Raji (cell line): Measurements from ENCODE around the gene C4orf50.

Experiments
- POLR2A ChIP-seq: IDR thresholded peaks from 2 replicates; pipeline ENCODE4 v1.6.1; 2011; ENCODE audit warnings: low read depth, low read length, control low read depth; ENCODE audit not compliant: insufficient read depth

The C4orf50 gene

GRCh38 chr4:5972571-5972970, 45.7 kb downstream of the C4orf50 start:
- no peak for TF ChIP-seq POLR2A

GRCh38 chr4:5971078-5971450, 47.2 kb downstream of the C4orf50 start:
- TF ChIP-seq POLR2A: no peak

- no peak for TF ChIP-seq POLR2A
These were observed 47.7 kb downstream of the C4orf50 start for GRCh38 chr4:5970381-5971077.

- no peak for TF ChIP-seq POLR2A
These were observed 48.5 kb downstream of the C4orf50 start for GRCh38 chr4:5969777-5970176.

GRCh38 chr4:5969336-5969735, 48.9 kb downstream of the C4orf50 start:
- no peak for TF ChIP-seq POLR2A

GRCh38 chr4:5968246-5968645, 50.0 kb downstream of the C4orf50 start:
- no peak for TF ChIP-seq POLR2A

GRCh38 chr4:5967783-5968182, 50.4 kb downstream of the C4orf50 start:
- TF ChIP-seq POLR2A: no peak

- TF ChIP-seq POLR2A: no peak
These were observed 53.0 kb downstream of the C4orf50 start for GRCh38 chr4:5965225-5965624.

GRCh38 chr4:5964030-5964429, 54.2 kb downstream of the C4orf50 start:
- no peak for TF ChIP-seq POLR2A

- TF ChIP-seq POLR2A: no peak
These were observed 54.6 kb downstream of the C4orf50 start for GRCh38 chr4:5963611-5964010.

GRCh38 chr4:5962416-5962815, 55.8 kb downstream of the C4orf50 start:
- no peak for TF ChIP-seq POLR2A

GRCh38 chr4:5960252-5960880, 57.9 kb downstream of the C4orf50 start:
- no peak for TF ChIP-seq POLR2A

GRCh38 chr4:5959211-5959982, 58.8 kb downstream of the C4orf50 start:
- TF ChIP-seq POLR2A: no peak

- no peak for TF ChIP-seq POLR2A
These were observed 60.0 kb downstream of the C4orf50 start for GRCh38 chr4:5958199-5958735.

GRCh38 chr4:5957076-5957475, 61.2 kb downstream of the C4orf50 start:
- TF ChIP-seq POLR2A: no peak
